Epithelial cell of esophagus (primary cell): ENCODE measurements around the gene MAN1C1.

Experiments
- DNase-seq: peaks from one replicate; pipeline ENCODE4 v3.0.0; 2010; ENCODE audit warnings: low read depth
- H3K4me3 ChIP-seq: 2 replicates; pipeline ENCODE4 v1.5.1; 2011; ENCODE audit warnings: mild to moderate bottlenecking, low read length, control low read depth
- TF ChIP-seq, protein P1 (sequence below): IDR thresholded peaks from 2 replicates; pipeline ENCODE4 v1.5.1; 2011; ENCODE audit warnings: low read depth, mild to moderate bottlenecking, low read length, control low read depth, inconsistent platforms; ENCODE audit not compliant: insufficient read depth; ENCODE audit errors: missing control alignments

The MAN1C1 gene

DNA sequence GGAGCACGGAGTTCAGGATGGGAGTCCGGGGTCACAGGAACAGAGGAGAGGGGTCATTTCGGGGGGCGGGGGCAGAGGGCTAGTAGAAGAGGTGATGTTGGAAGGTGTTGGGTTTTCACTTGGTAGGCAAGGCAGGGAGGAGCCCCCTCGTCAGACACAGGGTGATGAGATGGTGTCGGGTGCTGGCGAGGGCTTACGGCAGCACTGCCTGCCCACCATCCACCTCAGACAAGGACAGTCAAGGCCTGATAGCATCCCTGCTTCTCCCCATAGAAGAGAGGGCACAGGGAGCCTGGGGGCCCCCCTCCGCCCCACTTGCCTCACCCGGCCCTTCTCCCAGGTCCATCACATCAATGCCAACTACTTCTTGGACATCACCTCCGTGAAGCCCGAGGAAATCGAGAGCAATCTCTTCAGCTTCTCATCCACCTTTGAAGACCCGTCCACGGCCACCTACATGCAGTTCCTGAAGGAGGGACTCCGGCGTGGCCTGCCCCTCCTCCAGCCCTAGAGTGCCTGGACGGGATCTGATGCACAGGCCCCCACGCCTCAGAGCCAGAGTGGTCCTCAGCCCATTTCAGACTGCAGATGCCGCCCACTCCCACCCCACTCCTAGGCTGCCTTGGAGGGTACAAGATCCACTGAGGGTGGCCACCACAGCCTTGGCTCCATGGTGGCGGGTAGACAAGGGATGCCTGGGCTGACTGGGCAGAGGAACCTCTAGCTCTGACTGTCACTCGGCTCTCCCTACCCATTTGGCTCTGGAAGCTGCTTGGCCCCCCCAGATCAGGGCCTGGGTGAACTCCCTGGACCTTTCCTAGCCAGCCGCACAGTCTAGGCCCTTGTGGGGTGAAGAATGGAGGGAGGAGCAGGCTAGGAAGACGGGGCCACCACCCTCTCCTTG, 198.9 kb downstream of the MAN1C1 start:
- no peak overlapping the region for H3K4me3 ChIP-seq
- DNase-seq = no peak
- TF ChIP-seq, protein P1, sequence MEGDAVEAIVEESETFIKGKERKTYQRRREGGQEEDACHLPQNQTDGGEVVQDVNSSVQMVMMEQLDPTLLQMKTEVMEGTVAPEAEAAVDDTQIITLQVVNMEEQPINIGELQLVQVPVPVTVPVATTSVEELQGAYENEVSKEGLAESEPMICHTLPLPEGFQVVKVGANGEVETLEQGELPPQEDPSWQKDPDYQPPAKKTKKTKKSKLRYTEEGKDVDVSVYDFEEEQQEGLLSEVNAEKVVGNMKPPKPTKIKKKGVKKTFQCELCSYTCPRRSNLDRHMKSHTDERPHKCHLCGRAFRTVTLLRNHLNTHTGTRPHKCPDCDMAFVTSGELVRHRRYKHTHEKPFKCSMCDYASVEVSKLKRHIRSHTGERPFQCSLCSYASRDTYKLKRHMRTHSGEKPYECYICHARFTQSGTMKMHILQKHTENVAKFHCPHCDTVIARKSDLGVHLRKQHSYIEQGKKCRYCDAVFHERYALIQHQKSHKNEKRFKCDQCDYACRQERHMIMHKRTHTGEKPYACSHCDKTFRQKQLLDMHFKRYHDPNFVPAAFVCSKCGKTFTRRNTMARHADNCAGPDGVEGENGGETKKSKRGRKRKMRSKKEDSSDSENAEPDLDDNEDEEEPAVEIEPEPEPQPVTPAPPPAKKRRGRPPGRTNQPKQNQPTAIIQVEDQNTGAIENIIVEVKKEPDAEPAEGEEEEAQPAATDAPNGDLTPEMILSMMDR = no peak

DNA sequence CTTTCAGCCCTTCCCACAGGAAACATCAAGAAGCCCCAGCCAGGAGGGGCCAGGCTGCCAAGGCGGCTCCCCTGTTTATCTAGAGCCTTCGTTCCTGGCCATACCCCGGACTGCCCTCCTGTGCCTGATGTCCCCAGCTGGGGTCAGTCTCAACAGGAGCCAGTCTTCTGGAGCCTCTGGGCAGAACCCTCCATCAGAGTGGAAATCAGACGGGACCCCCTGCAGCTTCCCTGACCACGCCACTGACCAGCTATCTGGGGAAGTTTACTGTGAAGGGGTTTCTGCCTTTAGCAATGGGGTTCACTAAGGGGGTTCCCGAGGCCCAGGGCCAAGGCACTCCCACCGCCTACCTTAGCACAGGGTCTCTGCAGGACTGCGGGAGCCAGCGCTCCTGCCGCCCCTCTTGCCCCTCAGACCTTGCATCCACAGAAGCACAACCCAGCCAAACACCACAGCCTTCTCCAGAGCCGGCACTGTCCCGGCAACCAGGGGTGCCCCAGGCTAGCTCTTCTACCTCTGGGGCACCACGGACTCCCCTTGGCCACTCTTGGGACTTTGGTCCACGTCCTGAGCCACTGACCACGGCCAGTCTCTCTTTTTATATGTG, 199.6 kb downstream of the MAN1C1 start:
- TF ChIP-seq, protein P1 = no peak
- DNase-seq = no peak
- H3K4me3 ChIP-seq = no peak overlapping the region

DNA sequence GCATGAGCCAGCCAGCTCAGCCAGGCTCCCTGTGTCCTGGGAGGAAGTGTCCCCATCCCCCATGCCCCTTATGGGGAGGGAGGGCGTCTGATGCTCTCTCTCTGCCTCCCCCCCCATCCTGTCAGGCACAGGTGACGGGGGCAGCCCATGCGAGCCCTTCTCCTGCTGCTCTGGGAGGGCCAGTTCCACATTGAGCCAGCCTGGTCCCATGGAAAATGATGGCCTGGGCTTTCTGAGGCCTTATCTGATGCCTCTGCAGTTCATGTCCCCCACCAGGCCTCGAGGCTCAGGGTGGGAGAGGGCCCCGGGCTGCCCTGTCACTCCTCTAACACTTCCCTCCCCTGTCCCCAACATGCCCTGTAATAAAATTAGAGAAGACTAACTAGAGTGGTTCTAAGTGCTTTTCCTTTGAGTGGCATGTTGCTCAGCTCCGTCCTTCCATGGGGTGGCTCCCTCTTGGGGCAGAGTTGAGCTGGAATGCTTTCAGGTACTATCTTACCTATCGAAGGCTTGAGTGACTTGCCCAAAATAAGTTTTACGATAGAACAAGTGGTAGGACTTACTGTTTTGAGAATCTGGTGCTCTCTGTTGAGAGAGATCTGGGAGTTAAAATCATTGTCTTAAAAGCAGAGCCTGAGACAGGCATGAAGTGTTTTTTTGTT, 201.4 kb downstream of the MAN1C1 start:
- DNase-seq = peak; percentile 50
- TF ChIP-seq, protein P1 = peak; percentile 67
- H3K4me3 ChIP-seq = no peak overlapping the region

DNA sequence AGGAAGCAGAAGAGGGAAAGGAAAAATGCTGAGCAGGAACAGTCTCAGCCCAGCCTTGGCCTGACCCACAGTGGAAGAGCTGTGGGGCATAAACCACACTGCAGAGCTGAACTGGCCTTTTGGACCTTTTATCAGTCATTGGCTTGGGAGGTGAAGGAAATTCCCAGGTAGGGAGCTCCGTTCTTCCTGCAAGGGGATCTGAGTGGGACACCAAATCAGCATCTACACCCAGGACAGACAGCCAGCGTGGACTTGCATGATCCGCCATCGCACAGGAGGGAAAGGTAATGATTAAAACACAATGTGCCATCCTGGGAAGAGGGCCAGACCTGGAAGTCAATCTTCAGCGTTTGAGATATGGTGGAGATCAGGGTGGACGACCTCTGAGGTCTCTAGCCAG, 202.0 kb downstream of the MAN1C1 start:
- TF ChIP-seq, protein P1 = no peak
- no peak for DNase-seq
- peak overlapping the region; percentile 84 for H3K4me3 ChIP-seq

GRCh38 chr1:25819491-25820246, 203.1 kb downstream of the MAN1C1 start, which contains the start of gene MTFR1L:
TSS of gene MTFR1L (plus strand) at chr1:25819954. CDS start at chr1:25823105, 3,151 bp downstream.
- H3K4me3 ChIP-seq = peak within 1 kb of the TSS; percentile 84

More at GRCh38 chr1:25819491-25820246, 203.1 kb downstream of the MAN1C1 start, which contains the start of gene MTFR1L:
- peak; percentile 89 for DNase-seq
- TF ChIP-seq, protein P1 = no peak
